Brain microvascular endothelial cell (primary cell): ENCODE measurements around the gene C18orf54.
"Not testable (repeated sequence)": the region's sequence is repeated elsewhere in the genome, so short reads cannot be mapped to it uniquely, and the experiment has no call there.

Experiments
- DNase-seq: peaks from one replicate; pipeline ENCODE4 v3.0.0-alpha.2; 2020
- H3K27ac ChIP-seq: fragments of 250-450 bp; sonication (Bioruptor Pico); 2 replicates; pipeline ENCODE4 v1.5.1; 2020; ENCODE audit warnings: mild to moderate bottlenecking, moderate library complexity
- H3K27me3 ChIP-seq: fragments of 250-450 bp; sonication (Bioruptor Pico); replicated peaks from 2 replicates; pipeline ENCODE4 v1.5.1; 2020; ENCODE audit warnings: mild to moderate bottlenecking
- H3K36me3 ChIP-seq: fragments of 250-450 bp; sonication (Bioruptor Pico); replicated peaks from 2 replicates; pipeline ENCODE4 v1.5.1; 2020; ENCODE audit warnings: mild to moderate bottlenecking
- H3K4me3 ChIP-seq: 2 replicates; pipeline ENCODE4 v1.5.1; 2011; ENCODE audit warnings: low read depth, mild to moderate bottlenecking, control low read depth, low read length, moderate library complexity
- CTCF ChIP-seq: IDR thresholded peaks from 2 replicates; pipeline ENCODE4 v1.5.1; 2011; ENCODE audit warnings: low read depth, mild to moderate bottlenecking, moderate library complexity, low read length, control low read depth, inconsistent platforms; ENCODE audit errors: missing control alignments
- in situ Hi-C: cut with HindIII; loops from 2 replicates; pipeline ENCODE4 v1.10.0; 2017; ENCODE audit warnings: low sequenced_read_pairs, low pct_ligation_motif_present

Gene C18orf54

GRCh38 chr18:54382076-54382475, 24.4 kb downstream of the C18orf54 start:
- Histone ChIP-seq H3K4me3 (no peak overlapping the region), H3K27me3 (no peaks in the 10 kb centered on the region), H3K36me3 (no peaks in the 10 kb centered on the region), H3K27ac (no peak overlapping the region)
- no peak for TF ChIP-seq CTCF
- no peak for DNase-seq
- in situ Hi-C loops, result no loop called here

- no peak overlapping the region for H3K4me3 ChIP-seq
- H3K27ac ChIP-seq, result no peak overlapping the region
- H3K27me3 ChIP-seq, result no peaks in the 10 kb centered on the region
- in situ Hi-C loops, result no loop called here
- no peak for DNase-seq
- no peak for TF ChIP-seq CTCF
- H3K36me3 ChIP-seq, result no peaks in the 10 kb centered on the region
Measured at GRCh38 chr18:54382733-54383252, 25.1 kb downstream of the C18orf54 start.

GRCh38 chr18:54386043-54386442, 28.3 kb downstream of the C18orf54 start:
- Histone ChIP-seq H3K27me3 (no peaks in the 10 kb centered on the region), H3K4me3 (no peak overlapping the region), H3K27ac (no peak overlapping the region), H3K36me3 (no peaks in the 10 kb centered on the region)
- no peak for DNase-seq
- in situ Hi-C loops, result no loop called here
- TF ChIP-seq CTCF, result no peak

GRCh38 chr18:54386800-54387495, 29.2 kb downstream of the C18orf54 start:
- in situ Hi-C loops, H3K27me3 ChIP-seq, H3K27ac ChIP-seq, H3K36me3 ChIP-seq, DNase-seq, H3K4me3 ChIP-seq: not testable (repeated sequence)

GRCh38 chr18:54387631-54388030, 29.9 kb downstream of the C18orf54 start:
- H3K4me3 ChIP-seq, result no peak overlapping the region
- H3K27ac ChIP-seq, result no peak overlapping the region
- in situ Hi-C loops, result no loop called here
- no peak for DNase-seq
- H3K36me3 ChIP-seq, result no peaks in the 10 kb centered on the region
- H3K27me3 ChIP-seq, result no peaks in the 10 kb centered on the region
- no peak for TF ChIP-seq CTCF

- no peak for TF ChIP-seq CTCF
- in situ Hi-C loops, result no loop called here
- no peaks in the 10 kb centered on the region for H3K36me3 ChIP-seq
- peak; percentile 91 for DNase-seq
- peak overlapping the region; percentile 49 for H3K27ac ChIP-seq
- H3K4me3 ChIP-seq, result no peak overlapping the region
- H3K27me3 ChIP-seq, result no peaks in the 10 kb centered on the region
Measured at GRCh38 chr18:54388203-54389142, 30.8 kb downstream of the C18orf54 start.
